ENCODE data around the gene S100A6.

DNA sequence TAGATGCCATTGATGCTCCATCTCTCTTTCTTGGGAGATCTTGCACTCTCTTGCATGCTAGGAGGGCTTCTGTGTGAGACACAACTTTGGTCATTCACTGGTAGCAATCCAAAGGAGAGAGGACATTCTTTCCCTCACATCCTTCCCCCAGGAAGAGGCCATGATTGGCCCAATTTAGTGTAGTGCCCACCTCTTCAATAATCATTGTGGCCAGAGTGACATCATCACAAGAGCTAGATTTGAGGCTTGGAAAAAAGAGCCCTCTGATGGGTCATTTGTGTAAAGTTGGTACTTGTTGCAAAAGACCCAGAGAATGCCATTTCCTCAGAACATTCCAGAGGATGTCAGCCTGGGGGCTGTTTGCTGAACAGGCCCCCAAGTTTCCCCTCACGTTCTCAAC, 30.2 kb downstream of the S100A6 start:
- TF ChIP-seq, protein P1, sequence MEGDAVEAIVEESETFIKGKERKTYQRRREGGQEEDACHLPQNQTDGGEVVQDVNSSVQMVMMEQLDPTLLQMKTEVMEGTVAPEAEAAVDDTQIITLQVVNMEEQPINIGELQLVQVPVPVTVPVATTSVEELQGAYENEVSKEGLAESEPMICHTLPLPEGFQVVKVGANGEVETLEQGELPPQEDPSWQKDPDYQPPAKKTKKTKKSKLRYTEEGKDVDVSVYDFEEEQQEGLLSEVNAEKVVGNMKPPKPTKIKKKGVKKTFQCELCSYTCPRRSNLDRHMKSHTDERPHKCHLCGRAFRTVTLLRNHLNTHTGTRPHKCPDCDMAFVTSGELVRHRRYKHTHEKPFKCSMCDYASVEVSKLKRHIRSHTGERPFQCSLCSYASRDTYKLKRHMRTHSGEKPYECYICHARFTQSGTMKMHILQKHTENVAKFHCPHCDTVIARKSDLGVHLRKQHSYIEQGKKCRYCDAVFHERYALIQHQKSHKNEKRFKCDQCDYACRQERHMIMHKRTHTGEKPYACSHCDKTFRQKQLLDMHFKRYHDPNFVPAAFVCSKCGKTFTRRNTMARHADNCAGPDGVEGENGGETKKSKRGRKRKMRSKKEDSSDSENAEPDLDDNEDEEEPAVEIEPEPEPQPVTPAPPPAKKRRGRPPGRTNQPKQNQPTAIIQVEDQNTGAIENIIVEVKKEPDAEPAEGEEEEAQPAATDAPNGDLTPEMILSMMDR (IDR thresholded peaks at IDR 0.05) = no peak
- TF ChIP-seq POLR2A (IDR thresholded peaks at IDR 0.05) = no peak

All from heart left ventricle (tissue), 13 donors.